ENCODE data around the gene RXFP1.

DNA sequence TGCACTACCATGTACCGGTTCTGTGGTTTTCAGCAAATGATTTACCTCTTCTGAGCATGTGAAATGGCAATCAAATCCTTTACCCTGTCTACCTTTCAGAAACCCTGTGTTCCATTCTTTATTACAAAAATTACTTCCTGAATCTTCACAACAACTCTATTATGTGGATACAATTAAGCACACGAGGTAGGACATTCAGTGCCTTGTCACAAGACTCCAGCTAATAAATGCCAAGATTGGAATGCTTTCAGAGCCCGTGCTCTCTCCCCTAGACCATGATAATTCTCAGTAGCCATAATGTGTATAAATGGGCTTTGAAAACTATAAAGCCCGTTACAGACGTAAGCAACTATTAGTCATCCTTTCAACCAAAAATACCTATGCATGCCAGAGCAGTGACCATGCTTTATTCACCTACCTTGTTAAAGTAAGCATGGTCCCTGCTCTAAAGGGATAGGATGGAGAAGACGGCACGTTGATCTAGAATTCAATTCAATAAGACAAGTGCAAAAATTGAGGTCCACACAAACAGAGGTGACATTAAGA is 2.4 kb downstream of the RXFP1 start:
- TF ChIP-seq, protein P1, sequence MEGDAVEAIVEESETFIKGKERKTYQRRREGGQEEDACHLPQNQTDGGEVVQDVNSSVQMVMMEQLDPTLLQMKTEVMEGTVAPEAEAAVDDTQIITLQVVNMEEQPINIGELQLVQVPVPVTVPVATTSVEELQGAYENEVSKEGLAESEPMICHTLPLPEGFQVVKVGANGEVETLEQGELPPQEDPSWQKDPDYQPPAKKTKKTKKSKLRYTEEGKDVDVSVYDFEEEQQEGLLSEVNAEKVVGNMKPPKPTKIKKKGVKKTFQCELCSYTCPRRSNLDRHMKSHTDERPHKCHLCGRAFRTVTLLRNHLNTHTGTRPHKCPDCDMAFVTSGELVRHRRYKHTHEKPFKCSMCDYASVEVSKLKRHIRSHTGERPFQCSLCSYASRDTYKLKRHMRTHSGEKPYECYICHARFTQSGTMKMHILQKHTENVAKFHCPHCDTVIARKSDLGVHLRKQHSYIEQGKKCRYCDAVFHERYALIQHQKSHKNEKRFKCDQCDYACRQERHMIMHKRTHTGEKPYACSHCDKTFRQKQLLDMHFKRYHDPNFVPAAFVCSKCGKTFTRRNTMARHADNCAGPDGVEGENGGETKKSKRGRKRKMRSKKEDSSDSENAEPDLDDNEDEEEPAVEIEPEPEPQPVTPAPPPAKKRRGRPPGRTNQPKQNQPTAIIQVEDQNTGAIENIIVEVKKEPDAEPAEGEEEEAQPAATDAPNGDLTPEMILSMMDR (IDR thresholded peaks at IDR 0.05; ENCODE audit: insufficient read depth, low read length, poor library complexity, severe bottlenecking): no peak
- no peak for TF ChIP-seq EZH2phosphoT487 (conservative IDR thresholded peaks at IDR 0.05; ENCODE audit: low read length)

Measured in SU-DHL-6 (cell line).